ENCODE data around the gene ZBTB6. TPM values are rescaled to one million over a fixed set of nuclear protein-coding genes. Genes with fewer than 3 reads are reported as not detected.

Gene ZBTB6
- total RNA-seq, 4 donors from 2014 or later = 4.0 to 11.3 (median 7.1) TPM

- H3K27ac ChIP-seq = no peak overlapping the region
Measured at GRCh38 chr9:122950263-122950662, 37.1 kb upstream of the ZBTB6 start.

GRCh38 chr9:122949696-122950095, 36.6 kb upstream of the ZBTB6 start:
- Histone ChIP-seq H3K4me3 (no peak overlapping the region), H3K9me3 (no peaks in the 10 kb centered on the region), H3K4me1 (peaks cover 4 to 82% (median 39%) of the 10 kb centered on the region in 3 donors), H3K27ac (no peak overlapping the region), H3K27me3 (no peaks in the 10 kb centered on the region), H3K36me3 (no peaks in the 10 kb centered on the region)
- DNase-seq = no peak
- no peak for TF ChIP-seq CTCF (IDR thresholded peaks at IDR 0.05)
- no peak for TF ChIP-seq POLR2A (IDR thresholded peaks at IDR 0.05)
- intact Hi-C loops (cut with DNase I) = no loop called here
- 95 to 97% methylated on average over 1 of the region's 1 CpG for WGBS, 2 donors

More at GRCh38 chr9:122950263-122950662, 37.1 kb upstream of the ZBTB6 start:
- Histone ChIP-seq H3K36me3 (no peaks in the 10 kb centered on the region), H3K4me1 (peaks cover 4 to 82% (median 42%) of the 10 kb centered on the region in 3 donors), H3K27me3 (no peaks in the 10 kb centered on the region), H3K9me3 (no peaks in the 10 kb centered on the region), H3K4me3 (no peak overlapping the region)
- intact Hi-C loops (cut with DNase I) = no loop called here
- DNase-seq = no peak
- TF ChIP-seq CTCF (IDR thresholded peaks at IDR 0.05) (no peak), POLR2A (IDR thresholded peaks at IDR 0.05) (no peak)
- 87 to 89% methylated on average over 3 of the region's 3 CpGs for WGBS, 2 donors

GRCh38 chr9:122948313-122948712, 35.2 kb upstream of the ZBTB6 start:
- H3K4me3 ChIP-seq = peak overlapping the region in 1 of 4 donors; percentile 29
- no peak for DNase-seq
- intact Hi-C loops (cut with DNase I) = no loop called here
- H3K36me3 ChIP-seq = peaks cover 0 to 6% (median 0%) of the 10 kb centered on the region in 3 donors
- peaks cover 3 to 82% (median 32%) of the 10 kb centered on the region in 3 donors for H3K4me1 ChIP-seq
- WGBS, 2 donors = 17 to 52% methylated on average over 3 of the region's 3 CpGs
- H3K27ac ChIP-seq = peak overlapping the region; percentile 27 to 71 (median 52)
- TF ChIP-seq CTCF (IDR thresholded peaks at IDR 0.05) = no peak
- TF ChIP-seq POLR2A (IDR thresholded peaks at IDR 0.05) = no peak
- no peaks in the 10 kb centered on the region for H3K9me3 ChIP-seq
- H3K27me3 ChIP-seq = no peaks in the 10 kb centered on the region

- Histone ChIP-seq H3K36me3 (peaks cover 0 to 6% (median 0%) of the 10 kb centered on the region in 3 donors), H3K27me3 (no peaks in the 10 kb centered on the region), H3K4me3 (no peak overlapping the region), H3K4me1 (peaks cover 9 to 96% (median 47%) of the 10 kb centered on the region in 3 donors), H3K27ac (peak overlapping the region in 2 of 4 donors; percentile 52 to 69), H3K9me3 (no peaks in the 10 kb centered on the region)
- DNase-seq = no peak
- no peak for TF ChIP-seq POLR2A (IDR thresholded peaks at IDR 0.05)
- TF ChIP-seq CTCF (IDR thresholded peaks at IDR 0.05) = no peak
- WGBS, 2 donors = 35 to 64% methylated on average over 1 of the region's 1 CpG
- intact Hi-C loops (cut with DNase I) = no loop called here
Measured at GRCh38 chr9:122946461-122947005, 33.4 kb upstream of the ZBTB6 start.

GRCh38 chr9:122944960-122945888, 32.1 kb upstream of the ZBTB6 start:
- intact Hi-C loops (cut with DNase I) = no loop called here
- WGBS, 2 donors = 56 to 68% methylated on average over 4 of the region's 4 CpGs

More at GRCh38 chr9:122944960-122945888, 32.1 kb upstream of the ZBTB6 start:
- Histone ChIP-seq H3K27ac (peak overlapping the region in 3 of 4 donors; percentile 31 to 69 (median 52)), H3K4me3 (no peak overlapping the region), H3K27me3 (no peaks in the 10 kb centered on the region), H3K4me1 (peaks cover 12 to 93% (median 50%) of the 10 kb centered on the region in 3 donors), H3K36me3 (peaks cover 0 to 6% (median 0%) of the 10 kb centered on the region in 3 donors), H3K9me3 (no peaks in the 10 kb centered on the region)
- DNase-seq = no peak
- no peak for TF ChIP-seq CTCF (IDR thresholded peaks at IDR 0.05)
- TF ChIP-seq POLR2A (IDR thresholded peaks at IDR 0.05) = no peak

Measured in esophagus squamous epithelium (tissue), 5 donors.